NT2/D1 (cell line): ENCODE results near the gene CNTD1.

Experiments used
- YY1 ChIP-seq: IDR thresholded peaks from 2 replicates; pipeline ENCODE4 v1.6.1; 2011; ENCODE audit not compliant: insufficient read length, insufficient read depth
- ZNF274 ChIP-seq: IDR thresholded peaks from 2 replicates; pipeline ENCODE4 v1.6.1; 2011; ENCODE audit warnings: mild to moderate bottlenecking, low read depth, low read length

DNA sequence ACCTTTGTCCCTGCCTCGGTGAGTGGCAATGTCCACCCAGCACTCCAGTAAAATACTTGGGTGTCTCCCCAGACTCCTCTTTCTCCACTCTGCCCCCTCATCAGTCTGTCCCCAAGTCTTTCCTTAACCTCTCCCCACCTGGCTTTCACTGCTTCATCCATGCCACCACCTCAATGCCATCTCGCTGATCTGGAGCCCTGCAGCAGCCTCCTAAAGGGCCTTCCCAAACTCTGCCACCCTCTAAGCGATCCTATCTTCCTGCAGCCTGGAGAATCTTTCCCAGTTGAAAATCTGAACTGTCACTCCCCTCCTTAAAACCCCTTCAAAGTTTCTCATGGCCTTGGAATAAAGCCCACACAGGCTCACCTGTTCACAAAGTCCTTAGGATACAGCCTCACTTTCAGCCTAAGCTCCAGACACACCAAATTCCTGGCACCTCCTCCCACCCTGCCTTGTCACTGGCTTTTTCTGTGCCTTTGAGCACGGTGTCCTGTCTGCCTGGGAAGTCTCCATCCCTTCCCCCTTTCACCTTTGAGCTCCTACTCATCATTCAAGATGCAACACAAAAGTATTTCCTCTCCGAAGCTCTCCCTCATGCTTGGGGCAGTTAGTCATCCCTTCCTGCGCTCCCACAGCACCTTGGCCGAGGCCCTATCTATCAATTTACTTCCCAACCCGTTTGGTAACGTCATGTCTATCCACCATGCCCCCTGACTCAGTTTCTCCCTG, 15.4 kb upstream of the CNTD1 start:
- TF ChIP-seq ZNF274, result no peak
- TF ChIP-seq YY1, result no peak
